Activated B cell treated with CpG ODN at 0.5 μM for 24 hours (primary cell): ENCODE measurements around the gene GNAO1. TPM values are rescaled to one million over a fixed set of nuclear protein-coding genes. Genes with fewer than 3 reads are reported as not detected.
A peak's percentile ranks its signal among the peaks of the same experiment; 100 is the strongest.
"Not testable (repeated sequence)": the region's sequence is repeated elsewhere in the genome, so short reads cannot be mapped to it uniquely, and the experiment has no call there.

Source experiments
- ATAC-seq: fragments of 200-7000 bp; cut with Tn5 transposase; one replicate; pipeline ENCODE4 v1.10.0; 2021; ENCODE audit warnings: low read depth, mild to moderate bottlenecking, moderate library complexity
- CTCF ChIA-PET: fragments of 350-600 bp; sonication (Branson Sonifier 250); formaldehyde crosslinking; loops from one replicate; lab custom pipeline; 2021; ENCODE audit warnings: antibody characterized with exemption; lab: Charles Lee
- POLR2A ChIA-PET: fragments of 350-600 bp; sonication (Branson Sonifier 250); formaldehyde crosslinking; loops from one replicate; lab custom pipeline; 2021; ENCODE audit warnings: antibody characterized with exemption; lab: Charles Lee
- DNase-seq: peaks from one replicate; pipeline ENCODE4 v3.0.0; 2022
- H3K27ac Mint-ChIP-seq: one replicate; pipeline ENCODE4 v1.8.0; 2020; ENCODE audit warnings: mixed read lengths
- H3K27me3 Mint-ChIP-seq: one replicate; pipeline ENCODE4 v1.8.0; 2021; ENCODE audit warnings: mixed read lengths
- H3K36me3 Mint-ChIP-seq: one replicate; pipeline ENCODE4 v1.8.0; 2021; ENCODE audit warnings: low read depth, mixed read lengths
- H3K4me1 Mint-ChIP-seq: one replicate; pipeline ENCODE4 v1.8.0; 2021; ENCODE audit warnings: mixed read lengths
- H3K4me3 Mint-ChIP-seq: one replicate; pipeline ENCODE4 v1.8.0; 2020; ENCODE audit warnings: mild to moderate bottlenecking, mixed read lengths
- H3K9me3 Mint-ChIP-seq: one replicate; pipeline ENCODE4 v1.8.0; 2020; ENCODE audit warnings: mixed read lengths
- intact Hi-C: fragments of 100-400 bp; cut with micrococcal nuclease; formaldehyde crosslinking; loops from one replicate; pipeline ENCODE4 v1.15.1; 2024
- total RNA-seq: library from RNA; stranded (reverse); gene quantifications from 2 replicates; pipeline ENCODE4 v1.2.3, GENCODE V29; 2022
- TF ChIP-seq, protein P1 (sequence below): fragments of 200-600 bp; IDR thresholded peaks from one replicate; pipeline ENCODE4 v1.8.0; 2022; ENCODE audit warnings: antibody characterized with exemption, mild to moderate bottlenecking

GNAO1 gene
- total RNA-seq, 1 donor from 2014 or later: 0.53 TPM

DNA sequence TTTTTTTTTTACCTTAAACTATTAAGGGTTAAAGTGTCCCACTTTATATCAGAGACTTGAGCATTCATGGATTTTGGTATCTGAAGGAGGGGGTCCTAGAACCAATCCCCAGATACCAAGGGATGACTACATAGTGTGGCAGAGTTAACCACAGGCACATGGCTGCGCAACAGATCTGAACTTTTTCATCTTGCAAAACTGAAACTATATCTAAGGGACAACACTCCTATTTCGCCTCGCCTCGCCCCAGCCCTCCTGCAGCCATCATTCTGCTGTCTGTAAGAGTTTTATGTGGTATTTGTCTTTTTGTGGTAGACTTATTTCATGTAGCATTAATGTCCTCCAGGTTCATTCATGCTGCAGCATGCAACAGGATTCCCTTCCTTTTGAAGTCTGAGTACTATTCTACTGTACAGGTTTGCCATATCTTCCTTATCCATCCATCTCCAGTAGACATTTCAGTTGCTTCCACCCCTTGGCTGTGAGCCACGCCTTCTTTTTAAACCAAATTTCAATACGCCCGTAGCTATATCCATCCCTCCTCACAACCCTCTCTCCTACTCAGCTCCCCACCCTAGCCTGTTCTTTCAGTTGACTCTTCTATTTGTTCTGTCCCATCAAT lies 180.8 kb downstream of the GNAO1 start:
- no peaks in the 10 kb centered on the region for H3K9me3 Mint-ChIP-seq
- DNase-seq (no peak), ATAC-seq (no peak)
- H3K4me3 Mint-ChIP-seq: no peak overlapping the region
- H3K36me3 Mint-ChIP-seq: peaks cover 80% of the 10 kb centered on the region
- ChIA-PET CTCF (no interaction called here), POLR2A (no interaction called here)
- no peaks in the 10 kb centered on the region for H3K4me1 Mint-ChIP-seq
- TF ChIP-seq, protein P1, sequence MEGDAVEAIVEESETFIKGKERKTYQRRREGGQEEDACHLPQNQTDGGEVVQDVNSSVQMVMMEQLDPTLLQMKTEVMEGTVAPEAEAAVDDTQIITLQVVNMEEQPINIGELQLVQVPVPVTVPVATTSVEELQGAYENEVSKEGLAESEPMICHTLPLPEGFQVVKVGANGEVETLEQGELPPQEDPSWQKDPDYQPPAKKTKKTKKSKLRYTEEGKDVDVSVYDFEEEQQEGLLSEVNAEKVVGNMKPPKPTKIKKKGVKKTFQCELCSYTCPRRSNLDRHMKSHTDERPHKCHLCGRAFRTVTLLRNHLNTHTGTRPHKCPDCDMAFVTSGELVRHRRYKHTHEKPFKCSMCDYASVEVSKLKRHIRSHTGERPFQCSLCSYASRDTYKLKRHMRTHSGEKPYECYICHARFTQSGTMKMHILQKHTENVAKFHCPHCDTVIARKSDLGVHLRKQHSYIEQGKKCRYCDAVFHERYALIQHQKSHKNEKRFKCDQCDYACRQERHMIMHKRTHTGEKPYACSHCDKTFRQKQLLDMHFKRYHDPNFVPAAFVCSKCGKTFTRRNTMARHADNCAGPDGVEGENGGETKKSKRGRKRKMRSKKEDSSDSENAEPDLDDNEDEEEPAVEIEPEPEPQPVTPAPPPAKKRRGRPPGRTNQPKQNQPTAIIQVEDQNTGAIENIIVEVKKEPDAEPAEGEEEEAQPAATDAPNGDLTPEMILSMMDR: no peak
- intact Hi-C loops: no loop called here
- H3K27me3 Mint-ChIP-seq: no peaks in the 10 kb centered on the region
- no peak overlapping the region for H3K27ac Mint-ChIP-seq

DNA sequence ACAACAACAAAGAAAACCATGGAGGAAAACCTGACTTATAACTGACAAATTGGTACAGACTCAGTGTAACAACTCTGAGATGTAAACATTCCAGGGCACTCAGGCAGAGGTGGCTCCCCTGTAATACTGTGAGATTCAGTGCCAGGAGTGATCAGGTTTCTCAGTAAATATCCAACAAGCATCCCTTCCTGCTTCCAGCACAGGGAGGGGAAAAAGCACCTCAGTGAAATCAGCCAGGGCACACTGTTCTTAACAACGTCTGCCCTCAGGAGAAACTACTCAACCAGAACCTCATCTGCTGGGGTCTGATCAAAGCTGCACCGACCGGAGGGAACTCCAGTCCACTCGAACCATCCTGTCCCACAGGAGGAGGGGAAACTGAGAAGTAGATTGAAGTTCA lies 181.7 kb downstream of the GNAO1 start:
- DNase-seq (no peak), ATAC-seq (no peak)
- Mint-ChIP-seq H3K36me3 (peaks cover 80% of the 10 kb centered on the region), H3K27me3 (no peaks in the 10 kb centered on the region), H3K4me1 (no peaks in the 10 kb centered on the region), H3K27ac (no peak overlapping the region), H3K9me3 (no peaks in the 10 kb centered on the region), H3K4me3 (no peak overlapping the region)
- TF ChIP-seq, protein P1: no peak
- intact Hi-C loops: no loop called here
- CTCF ChIA-PET: no interaction called here
- POLR2A ChIA-PET: no interaction called here

DNA sequence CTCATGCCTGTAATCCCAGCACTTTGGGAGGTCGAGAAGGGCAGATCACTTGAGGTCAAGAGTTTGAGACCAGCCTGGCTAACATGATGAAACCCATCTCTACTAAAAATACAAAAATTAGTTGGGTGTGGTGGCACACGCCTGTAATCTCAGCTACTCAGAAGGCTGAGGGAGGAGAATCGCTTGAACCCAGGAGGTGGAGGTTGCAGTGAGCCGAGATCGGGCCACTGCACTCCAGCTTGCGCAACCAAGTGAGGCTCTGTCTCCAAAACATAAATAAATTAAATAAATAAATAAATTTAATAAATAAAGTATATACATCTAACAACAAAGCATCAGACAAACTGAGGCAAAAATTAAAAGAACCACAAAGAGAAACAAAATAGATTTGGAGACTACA lies 184.5 kb downstream of the GNAO1 start:
- intact Hi-C loops, ATAC-seq, H3K4me3 Mint-ChIP-seq, H3K27ac Mint-ChIP-seq, H3K27me3 Mint-ChIP-seq, CTCF ChIA-PET, H3K4me1 Mint-ChIP-seq, POLR2A ChIA-PET, H3K9me3 Mint-ChIP-seq, DNase-seq: not testable (repeated sequence)
- peaks cover 86% of the 10 kb centered on the region for H3K36me3 Mint-ChIP-seq

DNA sequence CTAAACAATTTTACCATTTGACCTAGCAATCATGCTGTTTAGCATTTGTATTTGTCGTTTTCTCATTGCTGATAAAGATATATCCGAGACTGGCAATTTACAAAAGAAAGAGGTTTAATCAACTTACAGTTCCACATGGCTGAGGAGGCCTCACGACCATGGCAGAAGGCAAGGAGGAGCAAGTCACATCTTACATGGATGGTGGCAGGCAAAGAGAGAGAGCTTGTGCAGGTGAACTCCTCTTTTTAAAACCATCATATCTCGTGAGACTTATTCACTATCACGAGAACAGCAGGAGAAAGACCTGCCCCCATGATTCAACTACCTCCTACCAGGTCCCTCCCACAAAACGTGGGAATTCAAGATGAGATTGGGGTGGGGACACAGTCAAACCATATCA lies 187.8 kb downstream of the GNAO1 start:
- DNase-seq, POLR2A ChIA-PET, ATAC-seq, intact Hi-C loops, H3K27ac Mint-ChIP-seq, CTCF ChIA-PET, H3K27me3 Mint-ChIP-seq, H3K4me3 Mint-ChIP-seq, H3K4me1 Mint-ChIP-seq: not testable (repeated sequence)
- peaks cover 15% of the 10 kb centered on the region for H3K9me3 Mint-ChIP-seq
- peaks cover 90% of the 10 kb centered on the region for H3K36me3 Mint-ChIP-seq

DNA sequence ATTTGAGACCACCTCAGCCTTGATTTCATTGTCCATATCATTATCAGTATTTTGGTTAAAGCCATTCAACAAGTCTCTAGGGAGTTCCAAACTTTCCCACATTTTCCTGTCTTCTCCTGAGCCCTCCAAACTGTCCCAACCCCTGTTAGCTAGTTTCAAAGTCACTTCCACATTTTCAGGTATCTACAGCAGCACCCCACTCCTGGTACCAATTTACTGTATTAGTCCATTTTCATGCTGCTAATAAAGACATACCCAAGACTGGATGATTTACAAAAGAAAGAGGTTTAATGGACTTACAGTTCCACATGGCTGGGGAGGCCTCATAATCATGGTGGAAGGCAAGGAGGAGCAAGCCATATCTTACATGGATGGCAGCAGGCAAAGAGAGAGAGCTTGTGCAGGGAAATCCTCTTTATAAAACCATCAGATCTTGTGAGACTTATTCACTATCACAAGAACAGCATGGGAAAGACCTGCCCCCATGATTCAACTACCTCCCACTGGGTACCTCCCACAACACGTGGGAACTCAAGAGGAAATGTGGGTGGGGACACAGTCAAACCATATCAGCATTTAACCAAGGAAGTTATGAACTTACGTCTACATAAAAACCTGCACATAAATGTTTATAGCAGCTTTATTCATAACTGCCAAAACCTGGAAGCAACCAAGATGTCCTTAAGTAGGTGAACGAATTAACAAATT lies 189.6 kb downstream of the GNAO1 start:
- CTCF ChIA-PET, H3K4me1 Mint-ChIP-seq, POLR2A ChIA-PET, H3K27me3 Mint-ChIP-seq, DNase-seq, H3K4me3 Mint-ChIP-seq, ATAC-seq, intact Hi-C loops: not testable (repeated sequence)
- peak overlapping the region; percentile 10 for H3K27ac Mint-ChIP-seq
- H3K36me3 Mint-ChIP-seq: peaks cover 97% of the 10 kb centered on the region
- H3K9me3 Mint-ChIP-seq: peaks cover 15% of the 10 kb centered on the region

DNA sequence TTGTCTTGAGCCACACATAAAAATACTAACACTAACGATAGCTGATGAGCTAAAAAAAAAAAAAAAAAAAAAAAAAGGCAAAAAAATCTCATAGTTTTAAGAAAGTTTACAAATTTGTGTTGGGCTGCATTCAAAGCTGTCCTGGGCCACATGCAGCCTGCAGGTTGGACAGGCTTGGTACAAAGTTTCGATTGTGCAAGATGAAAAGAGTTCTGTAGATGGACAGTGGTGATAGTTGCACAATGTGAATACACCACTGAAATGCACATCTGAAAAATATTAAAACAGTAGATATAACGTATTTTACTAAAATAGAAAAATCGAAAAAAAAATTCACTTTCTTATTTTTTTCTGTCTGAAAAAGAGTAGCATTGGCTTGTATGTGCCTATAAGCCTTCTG lies 191.2 kb downstream of the GNAO1 start:
- intact Hi-C loops: no loop called here
- ChIA-PET POLR2A (interaction anchor here (0.7 kb wide), 1 partner anchor 568 kb away, joined by 4 read pairs; no protein-coding TSS in a partner anchor), CTCF (no interaction called here)
- H3K4me1 Mint-ChIP-seq: no peaks in the 10 kb centered on the region
- TF ChIP-seq, protein P1: no peak
- peaks cover 15% of the 10 kb centered on the region for H3K9me3 Mint-ChIP-seq
- ATAC-seq (no peak), DNase-seq (no peak)
- no peak overlapping the region for H3K4me3 Mint-ChIP-seq
- H3K27me3 Mint-ChIP-seq: no peaks in the 10 kb centered on the region
- no peak overlapping the region for H3K27ac Mint-ChIP-seq
- H3K36me3 Mint-ChIP-seq: peaks cover 99% of the 10 kb centered on the region
